ENCODE results near the gene KLF1. TPM values are rescaled to one million over a fixed set of nuclear protein-coding genes. Genes with fewer than 3 reads are reported as not detected.

KLF1 gene
- total RNA-seq, 1 experiment from 2014 or later, result not detected

DNA sequence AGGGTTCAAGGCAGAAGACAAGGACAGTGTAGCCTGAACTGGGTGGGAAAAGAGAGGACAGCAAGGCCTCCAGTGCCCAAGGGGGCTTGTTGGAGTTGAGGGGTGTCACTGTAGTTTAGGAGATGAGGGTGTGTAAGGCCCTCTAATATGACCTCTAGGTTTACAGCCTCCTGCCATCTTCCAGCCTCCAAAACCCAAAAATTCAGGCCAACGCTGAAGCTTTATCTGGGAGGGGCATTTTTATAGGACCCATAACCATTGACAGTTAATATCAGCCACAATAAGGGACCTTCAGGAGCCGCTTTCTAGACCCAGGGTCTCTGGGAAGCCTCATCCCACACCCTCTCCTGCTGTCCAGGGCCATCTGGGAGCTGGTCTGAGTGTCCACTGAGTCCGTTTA, 2.8 kb downstream of the KLF1 start:
- Histone ChIP-seq H3K9me3 (ENCODE audit: control insufficient read depth in 1 of 2, insufficient read depth in 1 of 2, low read depth in 1 of 2, low read length in 2 of 2) (peaks cover 0 to 14% of the 10 kb centered on the region in 2 experiments; a peak in 2 of 4 replicates), H3K79me2 (ENCODE audit: insufficient read depth, low read length) (no peaks in the 10 kb centered on the region), H3K4me3 (replicated peaks in 1 of 2; ENCODE audit: low read depth in 1 of 2, low read length in 2 of 2) (no peak overlapping the region), H3K9me2 (ENCODE audit: insufficient read depth) (no peaks in the 10 kb centered on the region), H3K27ac (ENCODE audit: low read depth, low read length) (no peak overlapping the region), H3K4me1 (ENCODE audit: control insufficient read depth in 1 of 2, insufficient read depth in 2 of 2, low read length in 2 of 2) (peaks cover 6 to 15% of the 10 kb centered on the region in 2 experiments; a peak in 3 of 4 replicates), H3K4me2 (ENCODE audit: low read length) (no peak overlapping the region), H3K36me3 (ENCODE audit: control insufficient read depth in 1 of 2, insufficient read depth in 2 of 2, low read length in 2 of 2) (no peaks in the 10 kb centered on the region), H4K20me1 (ENCODE audit: insufficient read depth) (no peaks in the 10 kb centered on the region), H2AFZ (ENCODE audit: low read depth, low read length, poor library complexity, severe bottlenecking) (no peak overlapping the region), H3K27me3 (ENCODE audit: insufficient read depth, low read length) (no peaks in the 10 kb centered on the region), H3K9ac (ENCODE audit: low read length) (no peak overlapping the region)
- ChIA-PET CTCF (no interaction called here), RAD21 (ENCODE audit: low non-redundant PET in 1 of 2, low total read pairs in 2 of 2, uncharacterized antibody in 2 of 2, unreplicated experiment in 2 of 2) (no interaction called here), POLR2A (no interaction called here)
- no TSS peak for BruUV-seq (replicated peaks)
- ATAC-seq (no peak), DNase-seq (ENCODE audit: low read depth, low spot score) (no peak)
- TF ChIP-seq MAX (IDR thresholded peaks at IDR 0.05), result no peak
- no peak for TF ChIP-seq SP1 (IDR thresholded peaks at IDR 0.05; ENCODE audit: low read depth)
- TF ChIP-seq EZH2phosphoT487 (IDR thresholded peaks at IDR 0.05; ENCODE audit: borderline replicate concordance), result no peak
- no peak for TF ChIP-seq EZH2 (IDR thresholded peaks at IDR 0.05)
- TF ChIP-seq, protein P1, sequence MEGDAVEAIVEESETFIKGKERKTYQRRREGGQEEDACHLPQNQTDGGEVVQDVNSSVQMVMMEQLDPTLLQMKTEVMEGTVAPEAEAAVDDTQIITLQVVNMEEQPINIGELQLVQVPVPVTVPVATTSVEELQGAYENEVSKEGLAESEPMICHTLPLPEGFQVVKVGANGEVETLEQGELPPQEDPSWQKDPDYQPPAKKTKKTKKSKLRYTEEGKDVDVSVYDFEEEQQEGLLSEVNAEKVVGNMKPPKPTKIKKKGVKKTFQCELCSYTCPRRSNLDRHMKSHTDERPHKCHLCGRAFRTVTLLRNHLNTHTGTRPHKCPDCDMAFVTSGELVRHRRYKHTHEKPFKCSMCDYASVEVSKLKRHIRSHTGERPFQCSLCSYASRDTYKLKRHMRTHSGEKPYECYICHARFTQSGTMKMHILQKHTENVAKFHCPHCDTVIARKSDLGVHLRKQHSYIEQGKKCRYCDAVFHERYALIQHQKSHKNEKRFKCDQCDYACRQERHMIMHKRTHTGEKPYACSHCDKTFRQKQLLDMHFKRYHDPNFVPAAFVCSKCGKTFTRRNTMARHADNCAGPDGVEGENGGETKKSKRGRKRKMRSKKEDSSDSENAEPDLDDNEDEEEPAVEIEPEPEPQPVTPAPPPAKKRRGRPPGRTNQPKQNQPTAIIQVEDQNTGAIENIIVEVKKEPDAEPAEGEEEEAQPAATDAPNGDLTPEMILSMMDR (IDR thresholded peaks at IDR 0.05 in 2 of 3, conservative IDR thresholded peaks at IDR 0.05 in 1 of 3; ENCODE audit: borderline replicate concordance in 1 of 3, insufficient read depth in 1 of 3, low read depth in 2 of 3, low read length in 2 of 3), result no peak
- no peak for TF ChIP-seq ELF1 (IDR thresholded peaks at IDR 0.05; ENCODE audit: borderline replicate concordance, low read depth)
- TF ChIP-seq, protein P2, sequence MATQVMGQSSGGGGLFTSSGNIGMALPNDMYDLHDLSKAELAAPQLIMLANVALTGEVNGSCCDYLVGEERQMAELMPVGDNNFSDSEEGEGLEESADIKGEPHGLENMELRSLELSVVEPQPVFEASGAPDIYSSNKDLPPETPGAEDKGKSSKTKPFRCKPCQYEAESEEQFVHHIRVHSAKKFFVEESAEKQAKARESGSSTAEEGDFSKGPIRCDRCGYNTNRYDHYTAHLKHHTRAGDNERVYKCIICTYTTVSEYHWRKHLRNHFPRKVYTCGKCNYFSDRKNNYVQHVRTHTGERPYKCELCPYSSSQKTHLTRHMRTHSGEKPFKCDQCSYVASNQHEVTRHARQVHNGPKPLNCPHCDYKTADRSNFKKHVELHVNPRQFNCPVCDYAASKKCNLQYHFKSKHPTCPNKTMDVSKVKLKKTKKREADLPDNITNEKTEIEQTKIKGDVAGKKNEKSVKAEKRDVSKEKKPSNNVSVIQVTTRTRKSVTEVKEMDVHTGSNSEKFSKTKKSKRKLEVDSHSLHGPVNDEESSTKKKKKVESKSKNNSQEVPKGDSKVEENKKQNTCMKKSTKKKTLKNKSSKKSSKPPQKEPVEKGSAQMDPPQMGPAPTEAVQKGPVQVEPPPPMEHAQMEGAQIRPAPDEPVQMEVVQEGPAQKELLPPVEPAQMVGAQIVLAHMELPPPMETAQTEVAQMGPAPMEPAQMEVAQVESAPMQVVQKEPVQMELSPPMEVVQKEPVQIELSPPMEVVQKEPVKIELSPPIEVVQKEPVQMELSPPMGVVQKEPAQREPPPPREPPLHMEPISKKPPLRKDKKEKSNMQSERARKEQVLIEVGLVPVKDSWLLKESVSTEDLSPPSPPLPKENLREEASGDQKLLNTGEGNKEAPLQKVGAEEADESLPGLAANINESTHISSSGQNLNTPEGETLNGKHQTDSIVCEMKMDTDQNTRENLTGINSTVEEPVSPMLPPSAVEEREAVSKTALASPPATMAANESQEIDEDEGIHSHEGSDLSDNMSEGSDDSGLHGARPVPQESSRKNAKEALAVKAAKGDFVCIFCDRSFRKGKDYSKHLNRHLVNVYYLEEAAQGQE (IDR thresholded peaks at IDR 0.05; ENCODE audit: low read depth), result no peak
- TF ChIP-seq RAD21 (IDR thresholded peaks at IDR 0.05; ENCODE audit: low read depth), result no peak
- TF ChIP-seq SRF (IDR thresholded peaks at IDR 0.05; ENCODE audit: low read depth), result no peak
- TF ChIP-seq ZFX (IDR thresholded peaks at IDR 0.05), result no peak
- TF ChIP-seq POLR2AphosphoS5 (IDR thresholded peaks at IDR 0.05; ENCODE audit: low read depth, low read length), result no peak
- TF ChIP-seq CBX3 (IDR thresholded peaks at IDR 0.05; ENCODE audit: low read depth), result no peak
- no peak for TF ChIP-seq CEBPB (IDR thresholded peaks at IDR 0.05; ENCODE audit: low read depth)
- no peak for TF ChIP-seq ZBTB33 (IDR thresholded peaks at IDR 0.05; ENCODE audit: extremely low read depth, insufficient replicate concordance, low read length)
- TF ChIP-seq YY1 (IDR thresholded peaks at IDR 0.05; ENCODE audit: extremely low read depth, insufficient replicate concordance, low read depth, low read length), result no peak
- TF ChIP-seq FOSL1 (IDR thresholded peaks at IDR 0.05; ENCODE audit: low read depth), result no peak
- TF ChIP-seq ZNF274 (IDR thresholded peaks at IDR 0.05; ENCODE audit: low read depth, low read length), result no peak
- TF ChIP-seq ATF3 (IDR thresholded peaks at IDR 0.05), result no peak
- intact Hi-C loops (cut with micrococcal nuclease), result no loop called here
